ENCODE results near the gene EFCAB12.

EFCAB12 gene

GRCh38 chr3:129461022-129461421, 32.6 kb upstream of the EFCAB12 start:
- peak; percentile 74 for DNase-seq (ENCODE audit: low read depth)
- TF ChIP-seq CTCF (conservative IDR thresholded peaks at IDR 0.05; ENCODE audit: low read depth, low read length), result no peak
- H3K4me3 ChIP-seq (ENCODE audit: low read depth, low read length), result no peak overlapping the region

- H3K4me3 ChIP-seq (ENCODE audit: low read depth, low read length), result no peak overlapping the region
- no peak for DNase-seq (ENCODE audit: low read depth)
- TF ChIP-seq CTCF (conservative IDR thresholded peaks at IDR 0.05; ENCODE audit: low read depth, low read length), result no peak
Observed at GRCh38 chr3:129460572-129460971, 32.1 kb upstream of the EFCAB12 start.

GRCh38 chr3:129460155-129460554, 31.7 kb upstream of the EFCAB12 start:
- TF ChIP-seq CTCF (conservative IDR thresholded peaks at IDR 0.05; ENCODE audit: low read depth, low read length), result no peak
- no peak for DNase-seq (ENCODE audit: low read depth)
- H3K4me3 ChIP-seq (ENCODE audit: low read depth, low read length), result no peak overlapping the region

- peak; percentile 41 for DNase-seq (ENCODE audit: low read depth)
- no peak for TF ChIP-seq CTCF (conservative IDR thresholded peaks at IDR 0.05; ENCODE audit: low read depth, low read length)
- H3K4me3 ChIP-seq (ENCODE audit: low read depth, low read length), result no peak overlapping the region
Observed at GRCh38 chr3:129453732-129454131, 25.3 kb upstream of the EFCAB12 start.

- no peak for TF ChIP-seq CTCF (conservative IDR thresholded peaks at IDR 0.05; ENCODE audit: low read depth, low read length)
Observed at GRCh38 chr3:129449279-129450115, 21.1 kb upstream of the EFCAB12 start.

GRCh38 chr3:129448186-129448895, 19.9 kb upstream of the EFCAB12 start:
- H3K4me3 ChIP-seq (ENCODE audit: low read depth, low read length), result no peak overlapping the region
- DNase-seq (ENCODE audit: low read depth), result no peak
- TF ChIP-seq CTCF (conservative IDR thresholded peaks at IDR 0.05; ENCODE audit: low read depth, low read length), result no peak

More at GRCh38 chr3:129449279-129450115, 21.1 kb upstream of the EFCAB12 start:
- DNase-seq (ENCODE audit: low read depth), result peak; percentile 35
- H3K4me3 ChIP-seq (ENCODE audit: low read depth, low read length), result no peak overlapping the region

Measured in choroid plexus epithelial cell (primary cell).